ENCODE results near the gene CFTR. TPM values are rescaled to one million over a fixed set of nuclear protein-coding genes. Genes with fewer than 3 reads are reported as not detected.

Gene CFTR
- total RNA-seq, 3 donors from 2014 or later (not counting 1 experiment from before 2014, with no cell fraction given) = not detected

- no peaks in the 10 kb centered on the region for H3K36me3 Mint-ChIP-seq
These were observed 9.6 kb downstream of the CFTR start for GRCh38 chr7:117489430-117489829.

GRCh38 chr7:117489911-117490310 is 10.1 kb downstream of the CFTR start:
- Mint-ChIP-seq H3K4me3 (no peak overlapping the region), H3K9me3 (no peaks in the 10 kb centered on the region), H3K27ac (no peak overlapping the region), H3K4me1 (no peaks in the 10 kb centered on the region), H3K27me3 (ENCODE audit: low read depth in 2 of 2) (no peaks in the 10 kb centered on the region), H3K36me3 (no peaks in the 10 kb centered on the region)
- DNase-seq (no peak), ATAC-seq (no peak)
- no peak for TF ChIP-seq CTCF (IDR thresholded peaks at IDR 0.05)
- intact Hi-C loops (cut with micrococcal nuclease) = no loop called here
- no peak overlapping the region for H3K4me3 ChIP-seq (ENCODE audit: low read length)
- no peaks in the 10 kb centered on the region for H3K27me3 ChIP-seq (ENCODE audit: control insufficient read depth, insufficient read depth, low read length)
- H3K36me3 ChIP-seq (ENCODE audit: control insufficient read depth, insufficient read depth, low read length) = no peaks in the 10 kb centered on the region
- H3K4me1 ChIP-seq (ENCODE audit: control insufficient read depth, insufficient read depth, low read length) = no peaks in the 10 kb centered on the region
- no CpG with 5 or more reads among the region's 1 CpG for WGBS (ENCODE audit: insufficient coverage)
- no peak overlapping the region for H3K27ac ChIP-seq (ENCODE audit: low read length)
- H3K9me3 ChIP-seq (ENCODE audit: control insufficient read depth, insufficient read depth, low read length) = no peaks in the 10 kb centered on the region

More at GRCh38 chr7:117489430-117489829, 9.6 kb downstream of the CFTR start:
- H3K4me1 ChIP-seq (ENCODE audit: control insufficient read depth, insufficient read depth, low read length) = no peaks in the 10 kb centered on the region
- ATAC-seq (no peak), DNase-seq (no peak)
- intact Hi-C loops (cut with micrococcal nuclease) = no loop called here
- no peaks in the 10 kb centered on the region for H3K36me3 ChIP-seq (ENCODE audit: control insufficient read depth, insufficient read depth, low read length)
- H3K9me3 Mint-ChIP-seq = no peaks in the 10 kb centered on the region
- H3K4me1 Mint-ChIP-seq = no peaks in the 10 kb centered on the region
- no peaks in the 10 kb centered on the region for H3K27me3 ChIP-seq (ENCODE audit: control insufficient read depth, insufficient read depth, low read length)
- no peak overlapping the region for H3K4me3 ChIP-seq (ENCODE audit: low read length)
- WGBS (ENCODE audit: insufficient coverage) = no CpG with 5 or more reads among the region's 2 CpGs
- no peak overlapping the region for H3K4me3 Mint-ChIP-seq
- TF ChIP-seq CTCF (IDR thresholded peaks at IDR 0.05) = no peak
- H3K27ac Mint-ChIP-seq = no peak overlapping the region
- H3K9me3 ChIP-seq (ENCODE audit: control insufficient read depth, insufficient read depth, low read length) = no peaks in the 10 kb centered on the region
- no peak overlapping the region for H3K27ac ChIP-seq (ENCODE audit: low read length)
- H3K27me3 Mint-ChIP-seq (ENCODE audit: low read depth in 2 of 2) = no peaks in the 10 kb centered on the region

GRCh38 chr7:117492649-117493048 is 12.8 kb downstream of the CFTR start:
- Histone ChIP-seq H3K4me1 (ENCODE audit: control insufficient read depth, insufficient read depth, low read length) (no peaks in the 10 kb centered on the region), H3K4me3 (ENCODE audit: low read length) (no peak overlapping the region), H3K36me3 (ENCODE audit: control insufficient read depth, insufficient read depth, low read length) (no peaks in the 10 kb centered on the region), H3K9me3 (ENCODE audit: control insufficient read depth, insufficient read depth, low read length) (no peaks in the 10 kb centered on the region), H3K27ac (ENCODE audit: low read length) (no peak overlapping the region), H3K27me3 (ENCODE audit: control insufficient read depth, insufficient read depth, low read length) (no peaks in the 10 kb centered on the region)
- DNase-seq (no peak), ATAC-seq (no peak)
- H3K27me3 Mint-ChIP-seq (ENCODE audit: low read depth in 2 of 2) = no peaks in the 10 kb centered on the region
- no peak for TF ChIP-seq CTCF (IDR thresholded peaks at IDR 0.05)
- H3K9me3 Mint-ChIP-seq = no peaks in the 10 kb centered on the region
- WGBS (ENCODE audit: insufficient coverage) = 8% methylated on average over 1 of the region's 2 CpGs
- H3K27ac Mint-ChIP-seq = no peak overlapping the region
- H3K36me3 Mint-ChIP-seq = no peaks in the 10 kb centered on the region
- no peaks in the 10 kb centered on the region for H3K4me1 Mint-ChIP-seq
- H3K4me3 Mint-ChIP-seq = no peak overlapping the region
- intact Hi-C loops (cut with micrococcal nuclease) = no loop called here

- 67% methylated on average over 1 of the region's 2 CpGs for whole genome bisulfite sequencing (ENCODE audit: insufficient coverage)
- TF ChIP-seq CTCF (IDR thresholded peaks at IDR 0.05) = no peak
- H3K27me3 ChIP-seq (ENCODE audit: control insufficient read depth, insufficient read depth, low read length) = no peaks in the 10 kb centered on the region
- DNase-seq (no peak), ATAC-seq (no peak)
- H3K36me3 Mint-ChIP-seq = no peaks in the 10 kb centered on the region
- no peak overlapping the region for H3K27ac Mint-ChIP-seq
- no peak overlapping the region for H3K4me3 Mint-ChIP-seq
- H3K4me3 ChIP-seq (ENCODE audit: low read length) = no peak overlapping the region
- H3K9me3 Mint-ChIP-seq = no peaks in the 10 kb centered on the region
- no peak overlapping the region for H3K27ac ChIP-seq (ENCODE audit: low read length)
- H3K4me1 Mint-ChIP-seq = no peaks in the 10 kb centered on the region
- intact Hi-C loops (cut with micrococcal nuclease) = no loop called here
- H3K27me3 Mint-ChIP-seq (ENCODE audit: low read depth in 2 of 2) = no peaks in the 10 kb centered on the region
- H3K9me3 ChIP-seq (ENCODE audit: control insufficient read depth, insufficient read depth, low read length) = no peaks in the 10 kb centered on the region
- H3K36me3 ChIP-seq (ENCODE audit: control insufficient read depth, insufficient read depth, low read length) = no peaks in the 10 kb centered on the region
- no peaks in the 10 kb centered on the region for H3K4me1 ChIP-seq (ENCODE audit: control insufficient read depth, insufficient read depth, low read length)
These were observed 13.6 kb downstream of the CFTR start for GRCh38 chr7:117493460-117493859.

Data from natural killer cell (primary cell).